ENCODE results near the gene DPP10.
"Not testable (repeated sequence)": the region's sequence is repeated elsewhere in the genome, so short reads cannot be mapped to it uniquely, and the experiment has no call there.

The DPP10 gene

GRCh38 chr2:115070002-115070401, 627.6 kb downstream of the DPP10 start:
- H3K9me3 Mint-ChIP-seq, result peaks cover 4% of the 10 kb centered on the region
- H3K36me3 Mint-ChIP-seq (ENCODE audit: low read depth), result no peaks in the 10 kb centered on the region
- no peaks in the 10 kb centered on the region for H3K4me1 Mint-ChIP-seq (ENCODE audit: low read depth)
- no peaks in the 10 kb centered on the region for H3K27me3 Mint-ChIP-seq (ENCODE audit: low read depth)
- H3K4me3 Mint-ChIP-seq, result no peak overlapping the region
- no peak overlapping the region for H3K27ac Mint-ChIP-seq

DNA sequence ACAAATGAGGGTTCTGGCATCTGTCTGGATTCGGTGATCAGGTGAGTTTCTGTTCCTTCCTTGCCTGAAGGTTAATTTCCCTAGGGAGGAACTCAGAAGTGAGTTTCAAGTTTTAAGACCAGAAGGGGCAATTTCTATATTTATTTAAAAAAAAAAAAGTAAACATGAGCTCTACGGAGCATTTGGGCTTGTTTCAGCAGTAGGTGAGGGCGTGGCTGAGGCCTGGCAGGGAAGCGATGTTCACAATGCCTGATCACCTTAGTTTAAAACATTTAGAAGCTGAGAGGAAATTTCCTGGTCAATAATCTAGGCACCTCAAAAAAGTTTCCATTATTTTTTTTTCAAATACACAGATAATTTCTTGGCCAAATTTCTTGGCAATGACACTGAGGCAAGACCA, 629.1 kb downstream of the DPP10 start:
- no peaks in the 10 kb centered on the region for H3K36me3 Mint-ChIP-seq (ENCODE audit: low read depth)
- H3K4me1 Mint-ChIP-seq (ENCODE audit: low read depth), result no peaks in the 10 kb centered on the region
- no peaks in the 10 kb centered on the region for H3K27me3 Mint-ChIP-seq (ENCODE audit: low read depth)
- no peak overlapping the region for H3K4me3 Mint-ChIP-seq
- H3K9me3 Mint-ChIP-seq, result peaks cover 4% of the 10 kb centered on the region
- no peak overlapping the region for H3K27ac Mint-ChIP-seq

DNA sequence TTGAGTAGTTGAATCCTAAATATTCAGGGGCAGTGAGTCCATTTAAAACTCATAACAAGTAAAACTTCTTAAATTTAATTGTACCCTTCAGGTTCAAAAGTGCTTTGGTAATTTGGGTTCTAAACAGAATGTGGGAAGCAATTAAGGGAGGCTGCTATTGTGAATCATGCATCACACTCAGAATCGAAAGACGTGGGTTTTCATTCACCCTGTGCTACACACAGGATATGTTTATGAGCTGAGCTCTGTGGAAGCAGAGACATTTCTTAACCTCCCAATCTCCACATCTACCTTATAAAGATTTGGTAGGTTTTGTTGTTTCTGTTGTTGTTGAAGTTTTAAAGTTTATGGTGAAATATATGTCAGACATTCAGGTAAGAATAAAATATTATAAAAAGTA, 633.4 kb downstream of the DPP10 start:
- no peaks in the 10 kb centered on the region for H3K27me3 Mint-ChIP-seq (ENCODE audit: low read depth)
- H3K36me3 Mint-ChIP-seq (ENCODE audit: low read depth), result no peaks in the 10 kb centered on the region
- no peak overlapping the region for H3K4me3 Mint-ChIP-seq
- H3K27ac Mint-ChIP-seq, result no peak overlapping the region
- H3K4me1 Mint-ChIP-seq (ENCODE audit: low read depth), result no peaks in the 10 kb centered on the region
- no peaks in the 10 kb centered on the region for H3K9me3 Mint-ChIP-seq

- Mint-ChIP-seq H3K4me3 (no peak overlapping the region), H3K9me3 (peaks cover 8% of the 10 kb centered on the region), H3K27ac (no peak overlapping the region), H3K4me1 (ENCODE audit: low read depth) (no peaks in the 10 kb centered on the region), H3K36me3 (ENCODE audit: low read depth) (no peaks in the 10 kb centered on the region), H3K27me3 (ENCODE audit: low read depth) (no peaks in the 10 kb centered on the region)
Measured at GRCh38 chr2:115077626-115078025, 635.2 kb downstream of the DPP10 start.

GRCh38 chr2:115083225-115083624, 640.8 kb downstream of the DPP10 start:
- Mint-ChIP-seq H3K4me1 (ENCODE audit: low read depth) (no peaks in the 10 kb centered on the region), H3K36me3 (ENCODE audit: low read depth) (no peaks in the 10 kb centered on the region), H3K27me3 (ENCODE audit: low read depth) (no peaks in the 10 kb centered on the region), H3K27ac (no peak overlapping the region), H3K4me3 (no peak overlapping the region), H3K9me3 (peaks cover 8% of the 10 kb centered on the region)

- Mint-ChIP-seq H3K27me3 (ENCODE audit: low read depth) (no peaks in the 10 kb centered on the region), H3K27ac (no peak overlapping the region), H3K36me3 (ENCODE audit: low read depth) (no peaks in the 10 kb centered on the region), H3K4me1 (ENCODE audit: low read depth) (no peaks in the 10 kb centered on the region), H3K9me3 (peaks cover 8% of the 10 kb centered on the region), H3K4me3 (no peak overlapping the region)
Measured at GRCh38 chr2:115083711-115084110, 641.3 kb downstream of the DPP10 start.

DNA sequence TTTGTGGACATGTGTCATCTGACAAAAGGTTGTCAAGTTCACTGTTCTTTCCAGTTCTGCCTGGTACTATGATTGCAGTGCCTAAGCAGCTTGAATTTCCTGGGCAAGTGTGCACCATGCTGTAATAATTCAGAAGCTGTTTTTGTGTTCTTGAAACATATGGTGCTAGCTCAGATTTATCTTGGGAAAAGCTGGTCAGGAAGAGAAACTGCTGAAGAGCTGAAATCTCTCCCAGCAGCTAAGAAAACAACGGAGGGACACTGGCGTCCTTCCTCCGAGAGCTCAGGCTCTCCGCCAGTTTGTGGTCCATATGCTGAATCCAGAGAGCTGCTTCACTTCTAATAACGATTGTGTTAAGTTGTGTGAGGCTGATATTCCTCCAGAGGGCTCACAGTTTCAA, 642.0 kb downstream of the DPP10 start:
- no peak overlapping the region for H3K27ac Mint-ChIP-seq
- H3K4me3 Mint-ChIP-seq, result no peak overlapping the region
- H3K9me3 Mint-ChIP-seq, result peaks cover 15% of the 10 kb centered on the region
- no peaks in the 10 kb centered on the region for H3K27me3 Mint-ChIP-seq (ENCODE audit: low read depth)
- no peaks in the 10 kb centered on the region for H3K36me3 Mint-ChIP-seq (ENCODE audit: low read depth)
- no peaks in the 10 kb centered on the region for H3K4me1 Mint-ChIP-seq (ENCODE audit: low read depth)

DNA sequence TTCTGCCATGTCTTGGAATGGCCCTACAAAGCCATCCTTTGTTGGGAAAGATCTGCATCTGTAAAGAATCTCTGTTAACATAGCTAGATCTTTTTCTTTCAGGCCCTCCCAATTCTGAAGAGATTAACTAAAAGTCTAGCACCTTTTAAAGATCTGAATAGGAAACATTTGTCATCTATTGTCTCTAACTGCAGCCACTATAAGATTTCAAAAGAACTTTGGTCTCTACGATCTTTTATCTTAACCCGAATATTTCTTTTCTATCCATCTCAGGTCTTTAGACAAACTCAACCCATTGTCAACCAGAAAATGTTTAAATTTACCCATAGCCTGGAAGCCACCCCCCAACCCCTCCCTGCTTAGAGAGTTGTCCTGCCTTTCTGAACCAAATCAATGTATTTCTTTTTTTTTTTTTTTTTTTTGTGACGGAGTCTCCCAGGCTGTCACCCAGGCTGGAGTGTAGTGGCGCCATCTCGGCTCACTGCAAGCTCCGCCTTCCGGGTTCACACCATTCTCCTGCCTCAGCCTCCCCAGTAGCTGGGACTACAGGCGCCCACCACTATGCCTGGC, 643.7 kb downstream of the DPP10 start:
- not testable (repeated sequence) for H3K36me3 Mint-ChIP-seq (ENCODE audit: low read depth); H3K27ac Mint-ChIP-seq; H3K27me3 Mint-ChIP-seq (ENCODE audit: low read depth); H3K4me3 Mint-ChIP-seq; H3K4me1 Mint-ChIP-seq (ENCODE audit: low read depth)
- peaks cover 22% of the 10 kb centered on the region for H3K9me3 Mint-ChIP-seq

DNA sequence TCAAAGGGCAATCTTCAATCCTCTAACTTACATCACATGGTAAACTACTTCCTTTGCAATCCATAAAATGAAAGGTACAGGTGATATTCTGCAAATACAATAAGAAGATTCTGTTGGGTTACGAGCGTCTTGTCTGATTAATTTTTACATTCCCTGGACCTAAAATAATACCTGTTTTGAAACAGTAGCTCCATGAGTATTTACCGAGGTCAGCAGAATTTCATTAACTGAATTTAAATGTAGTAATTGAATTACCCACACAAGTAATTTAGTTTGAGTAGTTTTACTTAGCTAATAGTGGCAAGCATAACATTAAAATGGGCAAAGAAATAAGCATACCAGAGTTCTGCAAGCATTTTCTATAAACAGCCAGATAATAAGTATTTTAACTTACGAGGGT, 652.0 kb downstream of the DPP10 start:
- H3K9me3 Mint-ChIP-seq, result peaks cover 22% of the 10 kb centered on the region
- no peaks in the 10 kb centered on the region for H3K27me3 Mint-ChIP-seq (ENCODE audit: low read depth)
- H3K36me3 Mint-ChIP-seq (ENCODE audit: low read depth), result no peaks in the 10 kb centered on the region
- H3K4me3 Mint-ChIP-seq, result no peak overlapping the region
- H3K27ac Mint-ChIP-seq, result no peak overlapping the region
- no peaks in the 10 kb centered on the region for H3K4me1 Mint-ChIP-seq (ENCODE audit: low read depth)

DNA sequence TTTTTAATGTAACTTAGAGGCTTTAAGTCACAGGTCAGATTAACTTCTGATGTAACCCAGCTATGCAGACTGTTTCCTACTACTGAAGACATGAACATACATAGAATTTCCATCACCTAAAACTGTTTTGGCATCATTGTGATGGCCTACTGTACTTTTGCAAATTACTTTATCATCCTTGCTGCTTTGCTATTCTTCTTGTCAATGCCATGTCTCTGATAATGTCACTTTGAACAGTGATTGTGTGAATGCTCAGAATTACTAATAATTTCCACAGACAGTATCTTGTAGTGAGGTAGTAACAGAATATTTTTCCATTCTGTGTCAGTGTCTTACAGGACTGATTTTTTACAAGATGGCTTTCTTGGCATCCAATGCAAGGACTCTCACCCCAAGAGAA, 663.5 kb downstream of the DPP10 start:
- Mint-ChIP-seq H3K9me3 (no peaks in the 10 kb centered on the region), H3K27me3 (ENCODE audit: low read depth) (no peaks in the 10 kb centered on the region), H3K4me3 (no peak overlapping the region), H3K4me1 (ENCODE audit: low read depth) (no peaks in the 10 kb centered on the region), H3K27ac (no peak overlapping the region), H3K36me3 (ENCODE audit: low read depth) (no peaks in the 10 kb centered on the region)

- Mint-ChIP-seq H3K27ac (no peak overlapping the region), H3K4me1 (ENCODE audit: low read depth) (no peaks in the 10 kb centered on the region), H3K9me3 (no peaks in the 10 kb centered on the region), H3K4me3 (no peak overlapping the region), H3K36me3 (ENCODE audit: low read depth) (no peaks in the 10 kb centered on the region), H3K27me3 (ENCODE audit: low read depth) (no peaks in the 10 kb centered on the region)
Measured at GRCh38 chr2:115115135-115115534, 672.7 kb downstream of the DPP10 start.

- H3K4me1 Mint-ChIP-seq (ENCODE audit: low read depth), result no peaks in the 10 kb centered on the region
- H3K4me3 Mint-ChIP-seq, result no peak overlapping the region
- no peaks in the 10 kb centered on the region for H3K27me3 Mint-ChIP-seq (ENCODE audit: low read depth)
- no peak overlapping the region for H3K27ac Mint-ChIP-seq
- H3K9me3 Mint-ChIP-seq, result no peaks in the 10 kb centered on the region
- H3K36me3 Mint-ChIP-seq (ENCODE audit: low read depth), result no peaks in the 10 kb centered on the region
Measured at GRCh38 chr2:115118306-115118705, 675.9 kb downstream of the DPP10 start.

DNA sequence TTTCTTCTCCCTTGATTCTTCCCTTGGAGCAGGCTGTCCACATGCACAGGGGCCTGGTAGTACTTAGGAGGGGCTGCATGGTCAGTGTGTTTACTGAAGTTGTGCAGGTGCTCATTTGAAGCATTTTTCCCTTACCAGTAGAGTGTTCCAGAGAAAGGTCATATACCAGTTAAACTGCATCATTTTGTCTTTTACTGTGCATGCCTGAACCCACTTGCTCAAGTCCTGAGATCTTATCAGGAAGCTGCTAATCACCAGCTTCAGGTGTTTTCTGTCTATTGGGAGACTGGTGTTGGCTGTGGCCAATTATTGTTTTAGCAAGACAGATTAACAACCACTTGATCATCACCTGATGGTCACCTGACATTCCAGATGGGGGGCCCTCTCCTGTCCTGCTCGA, 676.6 kb downstream of the DPP10 start:
- Mint-ChIP-seq H3K27ac (no peak overlapping the region), H3K27me3 (ENCODE audit: low read depth) (no peaks in the 10 kb centered on the region), H3K36me3 (ENCODE audit: low read depth) (no peaks in the 10 kb centered on the region), H3K4me1 (ENCODE audit: low read depth) (no peaks in the 10 kb centered on the region), H3K9me3 (peaks cover 1% of the 10 kb centered on the region), H3K4me3 (no peak overlapping the region)

GRCh38 chr2:115122701-115123100, 680.3 kb downstream of the DPP10 start:
- Mint-ChIP-seq H3K27me3 (ENCODE audit: low read depth) (no peaks in the 10 kb centered on the region), H3K27ac (no peak overlapping the region), H3K9me3 (peaks cover 5% of the 10 kb centered on the region), H3K4me3 (no peak overlapping the region), H3K4me1 (ENCODE audit: low read depth) (no peaks in the 10 kb centered on the region), H3K36me3 (ENCODE audit: low read depth) (no peaks in the 10 kb centered on the region)

GRCh38 chr2:115124817-115125216, 682.4 kb downstream of the DPP10 start:
- Mint-ChIP-seq H3K4me1 (ENCODE audit: low read depth) (no peaks in the 10 kb centered on the region), H3K9me3 (peaks cover 5% of the 10 kb centered on the region), H3K27me3 (ENCODE audit: low read depth) (no peaks in the 10 kb centered on the region), H3K27ac (no peak overlapping the region), H3K4me3 (no peak overlapping the region), H3K36me3 (ENCODE audit: low read depth) (no peaks in the 10 kb centered on the region)

GRCh38 chr2:115129536-115129935, 687.1 kb downstream of the DPP10 start:
- Mint-ChIP-seq H3K27ac (no peak overlapping the region), H3K4me1 (ENCODE audit: low read depth) (no peaks in the 10 kb centered on the region), H3K4me3 (no peak overlapping the region), H3K36me3 (ENCODE audit: low read depth) (no peaks in the 10 kb centered on the region), H3K9me3 (peaks cover 8% of the 10 kb centered on the region), H3K27me3 (ENCODE audit: low read depth) (no peaks in the 10 kb centered on the region)
